Measurements from ENCODE around the gene ATP6V0C. TPM values are rescaled to one million over a fixed set of nuclear protein-coding genes. Genes with fewer than 3 reads are reported as not detected.

The ATP6V0C gene
- total RNA-seq, 1 donor from 2014 or later = 157 TPM

GRCh38 chr16:2467528-2468232 is 46.1 kb upstream of the ATP6V0C start:
- no peak overlapping the region for H3K4me3 Mint-ChIP-seq (ENCODE audit: unreplicated experiment)
- no peak for TF ChIP-seq CTCF (IDR thresholded peaks at IDR 0.05; ENCODE audit: unreplicated experiment)
- peak; percentile 32 for DNase-seq (ENCODE audit: low spot score)

GRCh38 chr16:2468233-2468724 is 45.5 kb upstream of the ATP6V0C start:
- no peaks in the 10 kb centered on the region for H3K9me3 Mint-ChIP-seq (ENCODE audit: unreplicated experiment)
- H3K4me1 Mint-ChIP-seq (ENCODE audit: unreplicated experiment) = peaks cover 4% of the 10 kb centered on the region
- DNase-seq (ENCODE audit: low spot score) = no peak
- no peak overlapping the region for H3K4me3 Mint-ChIP-seq (ENCODE audit: unreplicated experiment)
- peaks cover 3% of the 10 kb centered on the region for H3K36me3 Mint-ChIP-seq (ENCODE audit: low read depth, unreplicated experiment)
- no peak overlapping the region for H3K27ac Mint-ChIP-seq (ENCODE audit: unreplicated experiment)
- peaks cover 25% of the 10 kb centered on the region for H3K27me3 Mint-ChIP-seq (ENCODE audit: unreplicated experiment)
- no peak for TF ChIP-seq CTCF (IDR thresholded peaks at IDR 0.05; ENCODE audit: unreplicated experiment)

More at GRCh38 chr16:2467528-2468232, 46.1 kb upstream of the ATP6V0C start:
- Mint-ChIP-seq H3K9me3 (ENCODE audit: unreplicated experiment) (no peaks in the 10 kb centered on the region), H3K27me3 (ENCODE audit: unreplicated experiment) (peaks cover 20% of the 10 kb centered on the region), H3K4me1 (ENCODE audit: unreplicated experiment) (peaks cover 4% of the 10 kb centered on the region), H3K27ac (ENCODE audit: unreplicated experiment) (no peak overlapping the region), H3K36me3 (ENCODE audit: low read depth, unreplicated experiment) (peaks cover 3% of the 10 kb centered on the region)

GRCh38 chr16:2468725-2469398 is 44.9 kb upstream of the ATP6V0C start:
- Mint-ChIP-seq H3K36me3 (ENCODE audit: low read depth, unreplicated experiment) (no peaks in the 10 kb centered on the region), H3K4me3 (ENCODE audit: unreplicated experiment) (no peak overlapping the region), H3K27ac (ENCODE audit: unreplicated experiment) (no peak overlapping the region), H3K4me1 (ENCODE audit: unreplicated experiment) (peaks cover 4% of the 10 kb centered on the region), H3K9me3 (ENCODE audit: unreplicated experiment) (no peaks in the 10 kb centered on the region), H3K27me3 (ENCODE audit: unreplicated experiment) (peaks cover 27% of the 10 kb centered on the region)
- DNase-seq (ENCODE audit: low spot score) = no peak
- no peak for TF ChIP-seq CTCF (IDR thresholded peaks at IDR 0.05; ENCODE audit: unreplicated experiment)

GRCh38 chr16:2469399-2470233 is 44.1 kb upstream of the ATP6V0C start:
- TF ChIP-seq CTCF (IDR thresholded peaks at IDR 0.05; ENCODE audit: unreplicated experiment) = no peak
- Mint-ChIP-seq H3K9me3 (ENCODE audit: unreplicated experiment) (no peaks in the 10 kb centered on the region), H3K27ac (ENCODE audit: unreplicated experiment) (no peak overlapping the region), H3K4me3 (ENCODE audit: unreplicated experiment) (no peak overlapping the region), H3K27me3 (ENCODE audit: unreplicated experiment) (peaks cover 24% of the 10 kb centered on the region), H3K36me3 (ENCODE audit: low read depth, unreplicated experiment) (no peaks in the 10 kb centered on the region), H3K4me1 (ENCODE audit: unreplicated experiment) (peaks cover 4% of the 10 kb centered on the region)
- DNase-seq (ENCODE audit: low spot score) = no peak

Data from endothelial cell (in vitro differentiated cells).